HCT116 (cell line): Measurements from ENCODE around the gene ACOXL. TPM values are rescaled to one million over a fixed set of nuclear protein-coding genes. Genes with fewer than 3 reads are reported as not detected.

Experiments
- ATAC-seq: fragments of 200-7000 bp; cut with Tn5 transposase; 2 replicates; pipeline ENCODE4 v1.9.1; 2020; ENCODE audit warnings: mild to moderate bottlenecking, moderate library complexity
- BruUV-seq: library from RNA; stranded (reverse); fragments of 400-500 nt; replicated peaks from 2 replicates; lab custom pipeline; 2021; lab: Mats Ljungman, UMichigan
- CTCF ChIA-PET: fragments of 300-600 bp; sonication (Branson Sonifier 250); formaldehyde crosslinking; loops from one replicate; lab custom pipeline; 2021; ENCODE audit warnings: antibody characterized with exemption; lab: Charles Lee
- POLR2A ChIA-PET: fragments of 300-600, 350-600 bp; sonication (Branson Sonifier 250); formaldehyde crosslinking; loops from one replicate; lab custom pipeline; 2021; ENCODE audit warnings: antibody characterized with exemption; lab: Charles Lee
- RAD21 ChIA-PET, 2 experiments: fragments of 300-600 bp; sonication (Branson Sonifier 250); formaldehyde crosslinking; loops; one replicate each; lab custom pipeline; 2023; ENCODE audit warnings: low total read pairs in 2 of 2; ENCODE audit not compliant: uncharacterized antibody in 2 of 2, unreplicated experiment in 2 of 2, low non-redundant PET in 1 of 2; lab: Charles Lee
- DNase-seq: peaks from one replicate; pipeline ENCODE4 v3.0.0-alpha.2; 2010; ENCODE audit warnings: low read depth, low spot score
- H2AFZ ChIP-seq: fragments of 200-600 bp; shearing (Covaris generic), sonication (generic); 2 replicates; pipeline ENCODE4 v1.6.1; 2017; ENCODE audit warnings: low read depth, mixed run types, mixed read lengths, antibody characterized with exemption, low read length; ENCODE audit not compliant: poor library complexity, severe bottlenecking
- H3K27ac ChIP-seq: 2 replicates; pipeline ENCODE4 v1.5.1; 2012; ENCODE audit warnings: low read depth, low read length
- H3K27me3 ChIP-seq: fragments of 200-600 bp; sonication (generic); 2 replicates; pipeline ENCODE4 v1.6.1; 2016; ENCODE audit warnings: mixed run types, low read length, mixed read lengths; ENCODE audit not compliant: insufficient read depth
- H3K36me3 ChIP-seq, 2 experiments: fragments of 200-500 bp in 1 of 2; fragments of 200-600 bp in 1 of 2; sonication (Bioruptor generic) in 1 of 2; sonication (generic) in 1 of 2; 2 replicates each; pipeline versions ENCODE4 v1.5.1 to v1.6.1; 2014 to 2016; ENCODE audit warnings: low read length in 2 of 2, inconsistent platforms in 1 of 2, mixed read lengths in 1 of 2, mixed run types in 1 of 2; ENCODE audit not compliant: insufficient read depth in 2 of 2, control insufficient read depth in 1 of 2
- H3K4me1 ChIP-seq, 2 experiments: fragments of 200-600 bp in 1 of 2; sonication (generic) in 1 of 2; 2 replicates each; pipeline versions ENCODE4 v1.5.1 to v1.6.1; 2012 to 2017; ENCODE audit warnings: low read length in 2 of 2, inconsistent platforms in 1 of 2, mild to moderate bottlenecking in 1 of 2, mixed read lengths in 1 of 2, mixed run types in 1 of 2, moderate library complexity in 1 of 2; ENCODE audit not compliant: insufficient read depth in 2 of 2, control insufficient read depth in 1 of 2
- H3K4me2 ChIP-seq: fragments of 200-600 bp; sonication (generic); 2 replicates; pipeline ENCODE4 v1.6.1; 2017; ENCODE audit warnings: mixed run types, low read length, mixed read lengths
- H3K4me3 ChIP-seq, 2 experiments: fragments of 200-600 bp in 1 of 2; sonication (generic) in 1 of 2; replicated peaks in 1 of 2; 2 replicates each; pipeline ENCODE4 v1.5.1; 2011 to 2016; ENCODE audit warnings: low read length in 2 of 2, control low read depth in 1 of 2, low read depth in 1 of 2, mild to moderate bottlenecking in 1 of 2, mixed read lengths in 1 of 2, mixed run types in 1 of 2
- H3K79me2 ChIP-seq: fragments of 200-600 bp; sonication (generic); 2 replicates; pipeline ENCODE4 v1.6.1; 2017; ENCODE audit warnings: mild to moderate bottlenecking, mixed run types, low read length, moderate library complexity, mixed read lengths; ENCODE audit not compliant: insufficient read depth
- H3K9ac ChIP-seq: fragments of 200-600 bp; sonication (generic); 2 replicates; pipeline ENCODE4 v1.6.1; 2016; ENCODE audit warnings: low read length, mixed read lengths
- H3K9me2 ChIP-seq: fragments of 200-600 bp; sonication (generic), shearing (Covaris generic); 2 replicates; pipeline ENCODE4 v1.6.1; 2017; ENCODE audit warnings: mixed run types, mild to moderate bottlenecking, moderate library complexity; ENCODE audit not compliant: insufficient read depth
- H3K9me3 ChIP-seq, 2 experiments: fragments of 200-500 bp in 1 of 2; fragments of 200-600 bp in 1 of 2; sonication (Bioruptor generic) in 1 of 2; sonication (generic) in 1 of 2; 2 replicates each; pipeline ENCODE4 v1.6.1; 2014 to 2017; ENCODE audit warnings: low read length in 2 of 2, mixed read lengths in 2 of 2, inconsistent platforms in 1 of 2, low read depth in 1 of 2, mild to moderate bottlenecking in 1 of 2, mixed run types in 1 of 2, moderate library complexity in 1 of 2; ENCODE audit not compliant: control insufficient read depth in 1 of 2, insufficient read depth in 1 of 2
- H4K20me1 ChIP-seq: fragments of 200-600 bp; sonication (generic), shearing (Covaris generic); 2 replicates; pipeline ENCODE4 v1.6.1; 2017; ENCODE audit warnings: mixed run types, mild to moderate bottlenecking, moderate library complexity; ENCODE audit not compliant: insufficient read depth
- POLR2A ChIP-seq: IDR thresholded peaks from 2 replicates; pipeline ENCODE4 v1.7.0; 2011; ENCODE audit warnings: borderline replicate concordance; ENCODE audit not compliant: insufficient read depth, insufficient read length; ENCODE audit errors: extremely low read depth
- POLR2AphosphoS5 ChIP-seq: IDR thresholded peaks from 2 replicates; pipeline ENCODE4 v1.6.1; 2011; ENCODE audit warnings: mild to moderate bottlenecking, low read depth, low read length, moderate library complexity
- SIN3A ChIP-seq: IDR thresholded peaks from 2 replicates; pipeline ENCODE4 v1.6.1; 2012; ENCODE audit warnings: low read depth
- SP1 ChIP-seq: IDR thresholded peaks from 2 replicates; pipeline ENCODE4 v1.6.1; 2012; ENCODE audit warnings: low read depth
- SRF ChIP-seq: IDR thresholded peaks from 2 replicates; pipeline ENCODE4 v1.6.1; 2012; ENCODE audit warnings: low read depth
- ZFX ChIP-seq: fragments of 450-650 bp; IDR thresholded peaks from 2 replicates; pipeline ENCODE4 v1.6.1; 2017
- ZNF274 ChIP-seq: fragments of 200-500 bp; sonication (Bioruptor generic); IDR thresholded peaks from 2 replicates; pipeline ENCODE4 v1.6.1; 2014; ENCODE audit warnings: mild to moderate bottlenecking, low read depth, low read length, inconsistent platforms
- intact Hi-C: fragments of 100-400 bp; cut with micrococcal nuclease; formaldehyde crosslinking; loops from 2 replicates; pipeline ENCODE4 v1.10.0; 2022
- total RNA-seq: library from RNA; stranded (reverse); gene quantifications from one replicate; pipeline ENCODE4 v1.2.1, GENCODE V29; 2021; ENCODE audit not compliant: unreplicated experiment
- TF ChIP-seq, protein P1 (sequence below): IDR thresholded peaks from 2 replicates; pipeline ENCODE4 v1.6.1; 2012
- TF ChIP-seq, protein P2 (sequence below), 3 experiments: fragments of 200-600 bp in 1 of 3; sonication (generic) in 1 of 3; IDR thresholded peaks in 2 of 3; conservative IDR thresholded peaks in 1 of 3; 2 replicates each; pipeline ENCODE4 v1.5.1; 2012 to 2017; ENCODE audit warnings: low read depth in 2 of 3, low read length in 2 of 3, antibody characterized with exemption in 1 of 3, borderline replicate concordance in 1 of 3, control low read depth in 1 of 3, mild to moderate bottlenecking in 1 of 3, mixed read lengths in 1 of 3, mixed run types in 1 of 3, moderate library complexity in 1 of 3; ENCODE audit not compliant: insufficient read depth in 1 of 3
- TF ChIP-seq, protein P3 (sequence below): IDR thresholded peaks from 2 replicates; pipeline ENCODE4 v1.6.1; 2012; ENCODE audit warnings: low read depth
- TF ChIP-seq, protein P4 (sequence below): IDR thresholded peaks from 2 replicates; pipeline ENCODE4 v1.6.1; 2011; ENCODE audit warnings: mild to moderate bottlenecking, low read length, moderate library complexity; ENCODE audit not compliant: insufficient replicate concordance; ENCODE audit errors: extremely low read depth

ACOXL gene
- total RNA-seq, 1 experiment from 2014 or later: 5.5 TPM

DNA sequence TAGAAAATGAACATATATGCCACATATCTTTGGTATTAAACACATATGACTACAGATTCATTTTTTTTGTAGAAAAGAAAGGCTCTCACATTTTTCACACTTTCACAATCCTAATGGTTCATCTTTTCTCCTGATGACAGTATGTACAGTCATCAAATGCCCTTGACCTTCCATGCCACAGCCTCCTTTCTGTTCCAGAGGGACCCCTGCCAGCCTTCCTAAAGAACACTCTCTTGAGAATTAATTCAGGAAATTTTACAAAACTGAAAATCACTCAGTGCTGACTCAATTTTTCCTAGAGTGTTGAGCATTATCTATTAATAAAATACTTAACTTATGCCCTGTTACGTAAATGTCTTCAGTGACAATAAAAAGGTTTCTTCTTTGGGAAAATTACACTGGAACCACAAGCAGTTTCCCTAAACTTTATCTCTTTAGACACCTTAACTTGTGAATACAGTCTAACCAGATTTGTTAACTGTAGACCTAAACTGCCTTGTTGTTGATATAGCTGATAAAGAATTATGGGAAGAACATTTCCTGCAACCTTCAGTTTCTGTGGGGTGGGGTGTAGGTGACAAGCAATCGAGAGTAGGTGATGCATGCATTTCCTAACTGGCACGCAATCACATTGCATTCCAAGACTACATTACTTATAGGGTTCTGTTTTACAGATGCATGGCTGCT, 15.3 kb upstream of the ACOXL start:
- Histone ChIP-seq H3K4me3 (no peak overlapping the region), H3K36me3 (no peaks in the 10 kb centered on the region), H3K9me2 (no peaks in the 10 kb centered on the region), H4K20me1 (no peaks in the 10 kb centered on the region), H3K27ac (no peak overlapping the region), H3K4me1 (peaks cover 0 to 8% of the 10 kb centered on the region in 2 experiments; a peak in 2 of 4 replicates), H3K4me2 (no peak overlapping the region), H3K27me3 (no peaks in the 10 kb centered on the region), H2AFZ (no peak overlapping the region), H3K9me3 (no peaks in the 10 kb centered on the region), H3K79me2 (no peaks in the 10 kb centered on the region), H3K9ac (no peak overlapping the region)
- no peak for DNase-seq
- RAD21 ChIA-PET: no interaction called here
- CTCF ChIA-PET: interaction anchor here (1.0 kb wide), 1 partner anchor 16 kb away, joined by 3 read pairs; no protein-coding TSS in a partner anchor
- BruUV-seq: no TSS peak
- no peak for TF ChIP-seq SIN3A
- POLR2A ChIA-PET: no interaction called here
- intact Hi-C loops: no loop called here
- no peak for ATAC-seq

DNA sequence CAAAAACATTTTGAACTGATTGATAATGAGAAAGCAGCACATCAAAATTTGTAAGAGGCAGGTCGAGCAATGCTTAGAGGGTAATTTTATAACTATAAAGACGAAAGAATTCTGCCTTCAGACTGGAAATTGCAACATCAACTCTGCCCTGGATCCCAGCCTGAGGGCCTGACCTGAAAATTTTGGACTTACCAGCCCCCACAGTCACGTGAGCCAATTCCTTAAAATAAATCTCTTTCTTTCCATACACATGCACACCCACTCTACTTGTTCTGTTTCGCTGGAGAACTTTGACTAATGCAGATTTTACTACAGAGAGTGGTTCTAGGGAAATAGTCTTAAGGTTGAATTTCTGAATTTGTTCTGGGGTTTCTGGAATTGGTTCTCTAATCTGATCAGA, 14.6 kb upstream of the ACOXL start:
- BruUV-seq: no TSS peak
- no peak for DNase-seq
- ChIA-PET RAD21 (no interaction called here), POLR2A (no interaction called here), CTCF (no interaction called here)
- Histone ChIP-seq H3K4me3 (no peak overlapping the region), H3K4me1 (peaks cover 0 to 8% of the 10 kb centered on the region in 2 experiments; a peak in 2 of 4 replicates), H3K36me3 (no peaks in the 10 kb centered on the region), H3K9ac (no peak overlapping the region), H3K9me2 (no peaks in the 10 kb centered on the region), H3K79me2 (no peaks in the 10 kb centered on the region), H2AFZ (no peak overlapping the region), H4K20me1 (no peaks in the 10 kb centered on the region), H3K27ac (no peak overlapping the region), H3K4me2 (no peak overlapping the region), H3K27me3 (no peaks in the 10 kb centered on the region), H3K9me3 (no peaks in the 10 kb centered on the region)
- intact Hi-C loops: no loop called here
- ATAC-seq: no peak
- TF ChIP-seq, protein P1, sequence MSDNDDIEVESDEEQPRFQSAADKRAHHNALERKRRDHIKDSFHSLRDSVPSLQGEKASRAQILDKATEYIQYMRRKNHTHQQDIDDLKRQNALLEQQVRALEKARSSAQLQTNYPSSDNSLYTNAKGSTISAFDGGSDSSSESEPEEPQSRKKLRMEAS: no peak
- no peak for TF ChIP-seq SRF
- no peak for TF ChIP-seq SP1
- TF ChIP-seq, protein P2, sequence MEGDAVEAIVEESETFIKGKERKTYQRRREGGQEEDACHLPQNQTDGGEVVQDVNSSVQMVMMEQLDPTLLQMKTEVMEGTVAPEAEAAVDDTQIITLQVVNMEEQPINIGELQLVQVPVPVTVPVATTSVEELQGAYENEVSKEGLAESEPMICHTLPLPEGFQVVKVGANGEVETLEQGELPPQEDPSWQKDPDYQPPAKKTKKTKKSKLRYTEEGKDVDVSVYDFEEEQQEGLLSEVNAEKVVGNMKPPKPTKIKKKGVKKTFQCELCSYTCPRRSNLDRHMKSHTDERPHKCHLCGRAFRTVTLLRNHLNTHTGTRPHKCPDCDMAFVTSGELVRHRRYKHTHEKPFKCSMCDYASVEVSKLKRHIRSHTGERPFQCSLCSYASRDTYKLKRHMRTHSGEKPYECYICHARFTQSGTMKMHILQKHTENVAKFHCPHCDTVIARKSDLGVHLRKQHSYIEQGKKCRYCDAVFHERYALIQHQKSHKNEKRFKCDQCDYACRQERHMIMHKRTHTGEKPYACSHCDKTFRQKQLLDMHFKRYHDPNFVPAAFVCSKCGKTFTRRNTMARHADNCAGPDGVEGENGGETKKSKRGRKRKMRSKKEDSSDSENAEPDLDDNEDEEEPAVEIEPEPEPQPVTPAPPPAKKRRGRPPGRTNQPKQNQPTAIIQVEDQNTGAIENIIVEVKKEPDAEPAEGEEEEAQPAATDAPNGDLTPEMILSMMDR (IDR thresholded peaks at IDR 0.05 in 2 of 3, conservative IDR thresholded peaks at IDR 0.05 in 1 of 3; ENCODE audit: borderline replicate concordance in 1 of 3, insufficient read depth in 1 of 3, low read depth in 2 of 3, low read length in 2 of 3): no peak
- TF ChIP-seq, protein P3, sequence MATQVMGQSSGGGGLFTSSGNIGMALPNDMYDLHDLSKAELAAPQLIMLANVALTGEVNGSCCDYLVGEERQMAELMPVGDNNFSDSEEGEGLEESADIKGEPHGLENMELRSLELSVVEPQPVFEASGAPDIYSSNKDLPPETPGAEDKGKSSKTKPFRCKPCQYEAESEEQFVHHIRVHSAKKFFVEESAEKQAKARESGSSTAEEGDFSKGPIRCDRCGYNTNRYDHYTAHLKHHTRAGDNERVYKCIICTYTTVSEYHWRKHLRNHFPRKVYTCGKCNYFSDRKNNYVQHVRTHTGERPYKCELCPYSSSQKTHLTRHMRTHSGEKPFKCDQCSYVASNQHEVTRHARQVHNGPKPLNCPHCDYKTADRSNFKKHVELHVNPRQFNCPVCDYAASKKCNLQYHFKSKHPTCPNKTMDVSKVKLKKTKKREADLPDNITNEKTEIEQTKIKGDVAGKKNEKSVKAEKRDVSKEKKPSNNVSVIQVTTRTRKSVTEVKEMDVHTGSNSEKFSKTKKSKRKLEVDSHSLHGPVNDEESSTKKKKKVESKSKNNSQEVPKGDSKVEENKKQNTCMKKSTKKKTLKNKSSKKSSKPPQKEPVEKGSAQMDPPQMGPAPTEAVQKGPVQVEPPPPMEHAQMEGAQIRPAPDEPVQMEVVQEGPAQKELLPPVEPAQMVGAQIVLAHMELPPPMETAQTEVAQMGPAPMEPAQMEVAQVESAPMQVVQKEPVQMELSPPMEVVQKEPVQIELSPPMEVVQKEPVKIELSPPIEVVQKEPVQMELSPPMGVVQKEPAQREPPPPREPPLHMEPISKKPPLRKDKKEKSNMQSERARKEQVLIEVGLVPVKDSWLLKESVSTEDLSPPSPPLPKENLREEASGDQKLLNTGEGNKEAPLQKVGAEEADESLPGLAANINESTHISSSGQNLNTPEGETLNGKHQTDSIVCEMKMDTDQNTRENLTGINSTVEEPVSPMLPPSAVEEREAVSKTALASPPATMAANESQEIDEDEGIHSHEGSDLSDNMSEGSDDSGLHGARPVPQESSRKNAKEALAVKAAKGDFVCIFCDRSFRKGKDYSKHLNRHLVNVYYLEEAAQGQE: no peak
- TF ChIP-seq, protein P4, sequence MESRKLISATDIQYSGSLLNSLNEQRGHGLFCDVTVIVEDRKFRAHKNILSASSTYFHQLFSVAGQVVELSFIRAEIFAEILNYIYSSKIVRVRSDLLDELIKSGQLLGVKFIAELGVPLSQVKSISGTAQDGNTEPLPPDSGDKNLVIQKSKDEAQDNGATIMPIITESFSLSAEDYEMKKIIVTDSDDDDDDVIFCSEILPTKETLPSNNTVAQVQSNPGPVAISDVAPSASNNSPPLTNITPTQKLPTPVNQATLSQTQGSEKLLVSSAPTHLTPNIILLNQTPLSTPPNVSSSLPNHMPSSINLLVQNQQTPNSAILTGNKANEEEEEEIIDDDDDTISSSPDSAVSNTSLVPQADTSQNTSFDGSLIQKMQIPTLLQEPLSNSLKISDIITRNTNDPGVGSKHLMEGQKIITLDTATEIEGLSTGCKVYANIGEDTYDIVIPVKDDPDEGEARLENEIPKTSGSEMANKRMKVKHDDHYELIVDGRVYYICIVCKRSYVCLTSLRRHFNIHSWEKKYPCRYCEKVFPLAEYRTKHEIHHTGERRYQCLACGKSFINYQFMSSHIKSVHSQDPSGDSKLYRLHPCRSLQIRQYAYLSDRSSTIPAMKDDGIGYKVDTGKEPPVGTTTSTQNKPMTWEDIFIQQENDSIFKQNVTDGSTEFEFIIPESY: no peak
- no peak for TF ChIP-seq ZNF274
- TF ChIP-seq POLR2AphosphoS5: no peak
- TF ChIP-seq ZFX: no peak
- no peak for TF ChIP-seq SIN3A
- TF ChIP-seq POLR2A: no peak
